K562 (cell line): ENCODE measurements around the gene MCAM. TPM values are rescaled to one million over a fixed set of nuclear protein-coding genes. Genes with fewer than 3 reads are reported as not detected.

ENCODE experiments used
- EZH2 ChIP-seq: IDR thresholded peaks from 2 replicates; pipeline ENCODE4 v1.6.1; 2012; ENCODE audit warnings: low read depth, mild to moderate bottlenecking, inconsistent platforms, low read length, borderline replicate concordance
- GATAD2B ChIP-seq: fragments of 450-650 bp; IDR thresholded peaks from 2 replicates; pipeline ENCODE4 v1.6.1; 2017; ENCODE audit warnings: mild to moderate bottlenecking, borderline replicate concordance
- PKNOX1 ChIP-seq: fragments of 450-650 bp; IDR thresholded peaks from 2 replicates; pipeline ENCODE4 v1.6.1; 2016
- POLR2H ChIP-seq: IDR thresholded peaks from 2 replicates; pipeline ENCODE4 v1.6.1; 2016; ENCODE audit warnings: missing genetic modification characterization, low read depth, mild to moderate bottlenecking, control low read depth, missing compliant biosample characterization, moderate library complexity
- RFX5 ChIP-seq: IDR thresholded peaks from 2 replicates; pipeline ENCODE4 v1.6.1; 2011; ENCODE audit warnings: low read depth, mild to moderate bottlenecking, improper control_type of control experiment, low read length
- THRAP3 ChIP-seq: fragments of 450-650 bp; IDR thresholded peaks from 2 replicates; pipeline ENCODE4 v1.6.1; 2016; ENCODE audit warnings: mild to moderate bottlenecking, inconsistent platforms, borderline replicate concordance
- UBTF ChIP-seq, 2 experiments: IDR thresholded peaks; 2 replicates each; pipeline ENCODE4 v1.6.1; 2012; ENCODE audit warnings: improper control_type of control experiment in 2 of 2, low read depth in 2 of 2, low read length in 2 of 2, borderline replicate concordance in 1 of 2
- ZBTB40 ChIP-seq, 2 experiments: fragments of 450-650 bp in 1 of 2; sonication (generic) in 1 of 2; formaldehyde crosslinking in 1 of 2; IDR thresholded peaks; 2 replicates each; pipeline versions ENCODE4 v1.7.1 to v1.9.0; 2016 to 2022; ENCODE audit warnings: inconsistent platforms in 1 of 2, mild to moderate bottlenecking in 1 of 2, missing genetic modification reagents in 1 of 2
- ZC3H8 ChIP-seq: fragments of 450-650 bp; IDR thresholded peaks from 2 replicates; pipeline ENCODE4 v1.6.1; 2017
- ZHX1 ChIP-seq: fragments of 150-350 bp; conservative IDR thresholded peaks from 2 replicates; pipeline ENCODE4 v1.6.1; 2014; ENCODE audit warnings: low read length
- ZNF41 ChIP-seq: fragments of 250-450 bp; sonication (Bioruptor Pico); conservative IDR thresholded peaks from 2 replicates; pipeline ENCODE4 v1.4.0; 2020; ENCODE audit warnings: mild to moderate bottlenecking
- polyA plus RNA-seq, 8 experiments: library from polyadenylated mRNA; depleted of rRNA in 4 of 8; stranded (reverse) in 5 of 8; unstranded in 3 of 8; fragments of >200 nt; fragmentation: Nextera tagmentation in 2 of 8; fragmentation: Illumina TruSeq in 1 of 8; extraction: Ambion mirVana in 2 of 8; extraction: Trizol in 1 of 8; gene quantifications; 2 replicates each; pipeline versions ENCODE4 v1.2.1 to v1.2.3, GENCODE V29; 2011 to 2014; ENCODE audit warnings: inconsistent platforms in 1 of 8, missing spikeins in 1 of 8
- total RNA-seq, 7 experiments: library from RNA; depleted of rRNA in 6 of 7; stranded (reverse); fragments of >200 nt in 6 of 7; fragmentation: Illumina TruSeq in 2 of 7; extraction: Trizol in 2 of 7; gene quantifications; 2 replicates each; pipeline versions ENCODE4 v1.2.1 to v1.2.3, GENCODE V29; 2011 to 2021; ENCODE audit warnings: low replicate concordance in 1 of 7

Gene MCAM
- total and polyA plus RNA-seq, 9 of the 15 experiments (the other 6 are each of a cell fraction or from before 2014, with no cell fraction given), result 14.7 to 118 (median 53.6) TPM

GRCh38 chr11:119363851-119364590 lies 47.1 kb upstream of the MCAM start (continued):
- TF ChIP-seq ZBTB40 (IDR thresholded peaks at IDR 0.05) (no peak), ZBTB40 (CRISPR knock-in tag; IDR thresholded peaks at IDR 0.05) (no peak), ZHX1 (no peak), ZC3H8 (no peak), EZH2 (no peak), THRAP3 (no peak), ZNF41 (CRISPR knock-in tag) (no peak), POLR2H (tag) (no peak), PKNOX1 (no peak), RFX5 (no peak), GATAD2B (peak; percentile 59), UBTF (IDR thresholded peaks at IDR 0.05; ENCODE audit: borderline replicate concordance in 1 of 2, low read depth in 2 of 2, low read length in 2 of 2) (peak in 1 of 2 experiments; percentile 59; a peak in 1 of 4 replicates)
